ENCODE results near the gene GRB14.
"Not testable (repeated sequence)": the region's sequence is repeated elsewhere in the genome, so short reads cannot be mapped to it uniquely, and the experiment has no call there.

GRB14 gene

DNA sequence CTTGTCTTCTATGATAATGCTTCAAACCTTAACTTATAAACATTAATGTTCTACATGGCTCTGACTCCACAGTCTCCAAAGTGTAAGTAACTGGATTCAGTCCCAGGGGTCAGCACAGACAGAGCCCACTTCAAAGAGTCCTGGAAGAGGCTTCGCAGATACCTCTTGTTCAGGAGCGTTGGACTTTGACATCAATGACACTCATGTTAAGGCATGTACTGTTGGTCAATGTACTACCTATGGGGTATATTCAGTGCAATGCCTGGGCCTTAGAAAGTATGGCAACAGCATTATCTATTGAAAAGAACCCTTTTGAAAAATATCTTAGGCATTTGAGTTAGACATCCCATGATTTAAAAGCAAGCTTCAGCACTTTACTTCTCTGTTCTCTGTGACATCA lies 143.1 kb downstream of the GRB14 start:
- no peak for DNase-seq

DNA sequence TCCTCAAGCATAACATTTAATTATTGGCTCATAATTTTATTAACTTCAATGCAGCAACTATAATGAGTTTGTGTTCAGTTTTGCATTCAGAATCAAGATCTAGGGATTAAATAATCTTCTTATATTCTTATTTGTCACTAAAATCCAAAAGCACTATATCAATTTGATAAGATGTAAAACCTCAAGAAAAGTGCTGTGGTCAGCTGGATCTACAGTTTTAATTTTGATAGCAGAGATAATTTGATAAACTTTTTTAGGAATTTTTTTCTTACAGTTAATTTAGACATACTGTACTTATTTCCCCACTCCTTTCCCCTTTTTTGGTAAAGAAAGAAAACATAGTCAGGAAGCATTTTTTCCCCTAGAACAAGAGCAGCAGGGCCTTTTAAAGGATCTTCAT lies 146.4 kb downstream of the GRB14 start:
- no peak for DNase-seq

DNA sequence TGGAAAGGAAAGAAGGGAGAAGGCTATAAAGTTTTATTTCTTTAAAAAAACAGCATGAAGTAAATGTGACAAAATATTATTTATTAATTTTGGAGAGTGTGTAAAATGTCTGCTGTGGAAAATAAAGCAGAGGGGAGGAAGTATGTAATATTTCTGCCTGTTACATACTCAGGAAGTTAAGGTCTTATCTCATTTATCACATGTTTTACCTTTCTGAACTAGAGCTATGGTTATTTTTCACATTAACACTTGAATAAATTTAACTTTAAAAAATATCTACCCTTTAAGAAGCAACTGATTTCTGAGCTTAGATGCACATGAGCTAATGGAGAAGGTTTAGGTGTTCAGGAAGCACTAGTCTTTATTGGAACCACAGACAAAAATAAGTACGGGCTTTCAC lies 148.3 kb downstream of the GRB14 start:
- DNase-seq, result no peak

DNA sequence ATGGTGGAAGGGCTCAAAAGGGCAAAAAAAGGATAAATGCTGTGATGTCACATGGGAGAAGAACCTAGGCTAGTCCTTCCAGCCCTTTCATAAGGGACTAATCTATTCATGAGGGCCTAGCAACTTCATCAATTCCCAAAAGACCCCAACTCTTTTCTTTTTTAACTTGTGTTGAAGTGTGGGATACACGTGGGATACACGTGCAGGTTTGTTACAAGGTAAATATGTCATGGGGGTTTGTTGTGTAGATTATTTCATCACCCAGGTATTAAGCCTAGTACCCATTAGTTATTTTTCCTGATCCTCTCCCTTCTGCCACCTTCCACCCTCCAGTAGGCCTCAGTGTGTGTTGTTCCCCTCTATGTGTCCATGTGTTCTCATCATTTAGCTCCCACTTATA lies 156.2 kb downstream of the GRB14 start:
- DNase-seq, result not testable (repeated sequence)

DNA sequence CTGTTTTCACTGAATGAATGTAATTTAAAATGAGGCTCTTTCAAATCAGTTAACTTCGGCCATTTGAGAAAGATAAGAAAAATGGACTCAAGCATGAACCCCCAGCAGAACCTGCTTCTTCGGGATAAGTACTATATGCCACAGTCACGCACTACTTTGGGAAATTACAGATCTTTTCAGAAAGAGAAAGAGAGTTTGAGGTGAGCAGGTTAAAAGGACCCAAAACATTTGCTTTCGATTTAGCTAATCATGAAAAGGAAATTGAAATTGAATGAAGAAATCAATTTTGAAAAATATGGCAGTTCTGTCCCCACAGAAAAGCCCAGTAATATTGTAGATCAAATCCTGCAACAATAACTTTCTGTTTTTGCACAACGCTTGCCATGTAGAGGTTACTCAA lies 156.9 kb downstream of the GRB14 start:
- no peak for DNase-seq

DNA sequence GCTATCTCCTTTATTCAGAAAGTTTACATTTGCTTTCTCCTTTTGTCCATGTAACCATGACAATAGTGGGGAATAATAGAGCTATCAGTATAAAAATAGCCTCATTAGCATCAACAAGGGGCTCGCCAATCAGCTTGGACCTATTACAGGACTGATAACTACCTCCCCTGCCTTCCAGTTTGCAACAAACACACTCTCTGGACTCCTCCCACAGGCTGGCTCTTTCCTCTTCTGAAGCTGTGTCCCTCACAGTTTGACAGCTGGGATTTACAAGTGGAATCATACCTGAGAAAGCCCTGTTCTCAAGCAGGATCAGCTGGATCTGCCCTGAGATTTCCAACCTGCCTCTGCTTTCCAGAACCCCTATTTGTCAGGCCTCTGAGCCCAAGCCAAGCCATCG lies 162.5 kb downstream of the GRB14 start:
- no peak for DNase-seq

DNA sequence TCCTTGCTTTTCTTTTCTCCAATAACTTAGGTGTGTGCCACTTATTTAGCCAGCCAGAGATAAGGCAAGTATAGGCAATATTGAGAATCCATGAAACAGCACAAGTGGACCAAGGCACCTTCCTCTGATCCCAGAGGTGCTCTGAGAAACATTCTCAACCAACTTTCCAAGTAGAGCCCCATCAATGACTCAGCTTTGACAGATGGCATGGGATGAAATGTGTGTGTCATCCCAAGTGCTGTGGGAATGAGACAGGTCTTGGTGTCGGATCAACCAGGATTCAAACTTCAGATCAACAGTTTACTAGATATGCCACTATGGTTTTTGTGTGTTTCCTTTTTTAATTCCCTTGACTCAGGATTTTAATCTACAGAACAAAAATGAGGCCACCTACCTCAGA lies 164.0 kb downstream of the GRB14 start:
- DNase-seq, result no peak

DNA sequence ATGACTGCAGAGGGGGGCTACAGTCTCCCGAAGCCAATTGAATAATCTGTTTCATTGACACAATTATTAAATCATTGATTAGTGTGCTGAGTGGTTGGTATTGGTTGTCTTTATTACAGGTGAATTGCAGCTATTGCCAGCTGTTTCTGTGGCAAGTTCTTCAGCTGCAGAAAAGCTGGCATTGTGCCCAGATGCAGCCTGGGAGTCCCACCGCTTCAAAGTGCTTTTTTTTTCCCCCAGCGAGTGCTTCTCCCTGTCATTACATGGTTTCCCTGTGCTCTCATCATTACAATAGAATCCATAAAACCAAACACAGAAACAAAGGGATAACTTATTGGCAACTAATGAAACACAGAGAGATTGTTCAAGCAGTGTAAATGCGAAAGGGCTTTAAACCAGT lies 164.7 kb downstream of the GRB14 start:
- no peak for DNase-seq

DNA sequence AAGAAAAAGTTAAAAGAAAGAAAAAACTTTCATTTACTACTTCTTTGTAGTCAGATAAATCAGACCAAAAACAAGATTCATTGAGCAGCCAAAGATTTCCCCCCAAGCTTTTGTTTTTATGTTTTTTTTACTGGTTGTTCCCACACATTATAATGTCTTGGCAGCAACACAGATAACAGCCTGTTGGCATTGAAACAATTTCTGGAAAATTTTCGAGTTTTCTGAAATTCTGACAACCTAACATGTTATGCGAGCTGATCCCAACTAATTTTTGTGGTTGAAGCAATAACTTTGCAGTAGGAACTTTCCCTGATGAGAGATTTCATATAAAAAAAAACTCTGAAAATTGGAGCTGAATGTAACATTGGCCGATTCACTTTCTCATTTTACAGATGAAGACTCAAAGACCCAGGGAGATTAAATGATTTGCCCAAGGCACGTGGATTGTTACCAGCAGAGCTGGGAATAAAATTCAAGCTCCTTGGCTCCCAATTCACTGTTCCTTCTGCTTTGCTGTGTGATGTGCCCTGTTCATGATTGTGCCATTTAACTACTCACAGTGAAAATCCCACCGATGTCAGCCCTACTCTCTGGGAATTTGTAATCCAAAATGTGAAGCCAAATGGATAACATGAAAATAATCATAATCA lies 167.5 kb downstream of the GRB14 start:
- no peak for DNase-seq

DNA sequence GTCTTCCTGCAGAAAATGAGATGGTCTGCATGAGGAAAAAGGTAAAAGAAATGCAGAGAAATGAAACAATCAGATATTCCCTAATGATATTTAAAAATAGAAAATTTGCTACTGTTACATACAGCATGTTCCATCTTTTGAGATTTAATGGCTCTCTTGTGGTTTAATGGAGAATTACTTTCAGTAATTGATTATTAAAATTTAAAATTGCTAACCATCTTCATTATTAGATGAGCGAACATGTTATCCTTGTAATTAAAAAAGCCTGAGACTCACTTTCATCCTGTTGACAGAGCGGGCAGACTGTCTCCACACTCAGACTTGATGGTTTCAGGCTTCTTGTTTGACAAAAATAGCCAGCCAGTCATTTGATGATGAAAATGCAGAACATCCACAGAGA lies 171.0 kb downstream of the GRB14 start:
- DNase-seq, result no peak

DNA sequence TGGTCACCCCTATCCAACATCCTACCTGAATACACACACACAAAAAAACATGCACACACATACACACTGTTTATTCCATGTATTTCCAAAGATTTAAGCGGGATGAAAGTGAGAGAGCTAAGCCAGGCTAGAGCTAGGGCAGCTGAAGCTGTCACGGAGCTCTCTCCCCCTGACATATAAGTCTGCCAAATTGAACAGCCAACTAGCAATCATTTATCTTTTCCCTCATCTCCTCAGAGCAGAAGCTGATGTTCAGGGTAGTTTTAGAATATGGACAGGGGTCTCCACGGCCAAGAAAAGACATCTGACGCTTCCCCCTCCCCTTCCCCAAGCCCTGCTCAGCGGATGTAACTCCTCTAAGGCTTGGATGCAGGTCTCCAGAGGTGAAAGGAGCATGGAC lies 171.6 kb downstream of the GRB14 start:
- no peak for DNase-seq

DNA sequence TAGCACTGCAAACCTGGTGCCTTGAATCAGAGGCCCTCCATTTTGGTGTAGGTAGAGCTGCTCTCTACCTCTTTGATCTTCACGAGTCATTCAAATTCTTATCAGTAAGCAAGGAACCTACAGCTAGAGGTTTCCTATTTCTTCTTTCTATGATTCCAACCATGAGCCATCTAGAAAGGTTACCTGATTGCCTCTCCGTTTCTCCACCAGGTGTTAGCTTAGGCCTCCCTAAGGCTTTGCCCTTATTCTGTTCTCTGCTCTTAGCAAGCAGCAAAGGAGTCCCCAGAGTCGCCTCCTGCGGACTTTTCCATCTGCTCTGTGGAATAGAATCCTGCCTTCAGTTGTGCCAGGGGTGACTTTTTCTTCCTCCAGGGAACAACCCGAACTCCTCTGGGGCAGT lies 173.6 kb downstream of the GRB14 start:
- DNase-seq, result no peak

Data from activated effector memory CD4-positive, alpha-beta T cell treated with anti-CD3 and anti-CD28 coated beads, Interleukin-2, amount 50 U/mL, for 16 hours (primary cell).